ENCODE data around the gene SERGEF.

GRCh38 chr11:17770048-17770652, 242.7 kb downstream of the SERGEF start:
- peak; percentile 8 for TF ChIP-seq CTCF (IDR thresholded peaks at IDR 0.05; ENCODE audit: insufficient read depth, low read length)
- no peak for TF ChIP-seq REST (IDR thresholded peaks at IDR 0.05; ENCODE audit: insufficient replicate concordance, low read depth)
- TF ChIP-seq POLR2AphosphoS5 (IDR thresholded peaks at IDR 0.05; ENCODE audit: low read depth) = no peak
- TF ChIP-seq GABPA (IDR thresholded peaks at IDR 0.05; ENCODE audit: low read depth) = no peak

Measured in HL-60 (cell line).